Caco-2 (cell line): ENCODE measurements around the gene MOB2. TPM values are rescaled to one million over a fixed set of nuclear protein-coding genes. Genes with fewer than 3 reads are reported as not detected.

Experiments
- BruUV-seq: library from RNA; stranded (reverse); fragments of 400-500 nt; replicated peaks from 2 replicates; lab custom pipeline; 2021; lab: Mats Ljungman, UMichigan
- CTCF ChIA-PET: fragments of 300-600 bp; sonication (Branson Sonifier 250); formaldehyde crosslinking; loops from one replicate; lab custom pipeline; 2022; ENCODE audit warnings: antibody characterized with exemption; lab: Charles Lee
- POLR2A ChIA-PET: fragments of 300-600 bp; sonication (Branson Sonifier 250); formaldehyde crosslinking; loops from one replicate; lab custom pipeline; 2022; ENCODE audit warnings: antibody characterized with exemption; lab: Charles Lee
- DNase-seq, 2 experiments: peaks; one replicate each; pipeline versions ENCODE4 v3.0.0 to v3.0.0-alpha.2; 2020 to 2022
- H3K27me3 ChIP-seq: replicated peaks from 2 replicates; pipeline ENCODE4 v1.6.0; 2011; ENCODE audit warnings: low read length; ENCODE audit not compliant: control insufficient read depth, insufficient read depth
- H3K36me3 ChIP-seq: 2 replicates; pipeline ENCODE4 v1.5.1; 2011; ENCODE audit warnings: low read length; ENCODE audit not compliant: control insufficient read depth, insufficient read depth
- H3K4me1 ChIP-seq: fragments of 250-450 bp; sonication (Bioruptor Pico); 2 replicates; pipeline ENCODE4 v1.5.1; 2020; ENCODE audit warnings: mild to moderate bottlenecking
- H3K4me3 ChIP-seq: 2 replicates; pipeline ENCODE4 v1.5.1; 2011; ENCODE audit warnings: low read depth, mild to moderate bottlenecking, control low read depth, low read length
- H3K9me3 ChIP-seq: fragments of 250-450 bp; sonication (Bioruptor Pico); 2 replicates; pipeline ENCODE4 v1.5.1; 2020; ENCODE audit warnings: mild to moderate bottlenecking, moderate library complexity
- H3K27ac Mint-ChIP-seq: one replicate; pipeline ENCODE4 v1.8.0; 2022; ENCODE audit warnings: mixed read lengths; ENCODE audit not compliant: unreplicated experiment
- H3K27me3 Mint-ChIP-seq: one replicate; pipeline ENCODE4 v1.8.0; 2022; ENCODE audit warnings: mixed read lengths; ENCODE audit not compliant: insufficient read depth, unreplicated experiment
- H3K36me3 Mint-ChIP-seq: one replicate; pipeline ENCODE4 v1.8.0; 2022; ENCODE audit warnings: mild to moderate bottlenecking, mixed read lengths; ENCODE audit not compliant: insufficient read depth, unreplicated experiment
- H3K4me1 Mint-ChIP-seq: one replicate; pipeline ENCODE4 v1.8.0; 2022; ENCODE audit warnings: low read depth, mixed read lengths; ENCODE audit not compliant: unreplicated experiment
- H3K4me3 Mint-ChIP-seq: one replicate; pipeline ENCODE4 v1.8.0; 2022; ENCODE audit warnings: mild to moderate bottlenecking, moderate library complexity, mixed read lengths; ENCODE audit not compliant: unreplicated experiment
- H3K9me3 Mint-ChIP-seq: one replicate; pipeline ENCODE4 v1.8.0; 2022; ENCODE audit warnings: mixed read lengths; ENCODE audit not compliant: unreplicated experiment
- CTCF ChIP-seq, 2 experiments: fragments of 200-600 bp in 1 of 2; IDR thresholded peaks; 1 replicate in 1 of 2; 2 replicates in 1 of 2; pipeline versions ENCODE4 v1.5.1 to v1.8.0; 2011 to 2022; ENCODE audit warnings: antibody characterized with exemption in 1 of 2, control low read depth in 1 of 2, inconsistent platforms in 1 of 2, low read depth in 1 of 2, low read length in 1 of 2, mild to moderate bottlenecking in 1 of 2, moderate library complexity in 1 of 2; ENCODE audit not compliant: insufficient read depth in 1 of 2, severe bottlenecking in 1 of 2, unreplicated experiment in 1 of 2
- intact Hi-C: fragments of 100-400 bp; cut with micrococcal nuclease; formaldehyde crosslinking; loops from one replicate; pipeline ENCODE4 v1.10.0; 2022; ENCODE audit not compliant: unreplicated experiment
- total RNA-seq: library from RNA; stranded (reverse); gene quantifications from 2 replicates; pipeline ENCODE4 v1.2.3, GENCODE V29; 2022

The MOB2 gene
- total RNA-seq, 1 experiment from 2014 or later, result 32.7 TPM

DNA sequence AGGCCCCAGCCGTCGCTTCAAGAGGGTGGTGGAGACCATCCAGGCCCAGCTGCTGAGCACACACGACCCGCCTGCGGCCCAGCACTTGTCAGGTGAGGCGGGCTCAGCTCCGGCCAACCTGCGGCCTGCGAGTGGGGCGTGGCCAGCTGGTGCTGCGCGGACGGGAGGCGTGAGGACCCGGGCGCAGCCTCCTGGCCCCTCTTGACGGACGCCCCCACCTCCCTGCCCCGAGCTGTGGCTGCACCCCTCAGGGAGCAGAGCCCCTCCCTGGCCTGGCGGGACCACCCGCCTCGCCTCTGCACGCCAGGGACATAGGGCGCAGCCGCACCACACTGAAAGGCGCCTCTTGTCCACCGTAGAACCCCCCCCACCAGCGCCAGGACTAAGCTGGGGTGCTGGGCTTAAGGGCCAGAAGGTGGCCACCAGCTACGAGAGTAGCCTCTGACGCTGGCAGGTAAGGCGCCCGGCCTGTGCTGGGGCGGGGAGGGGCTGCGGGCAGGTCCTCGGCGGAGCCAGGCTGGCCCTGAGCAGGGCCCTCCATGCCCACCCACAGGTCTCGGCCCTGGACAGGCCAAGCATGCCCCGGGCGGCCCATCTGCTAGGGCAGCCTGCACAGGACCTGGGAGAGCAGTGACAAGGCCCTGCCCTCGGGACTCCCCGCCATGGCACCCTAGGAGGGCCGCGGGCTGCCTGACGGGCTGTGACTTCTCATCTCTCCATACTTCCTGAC lies 29.8 kb downstream of the MOB2 start:
- DNase-seq, result no peak
- intact Hi-C loops, result no loop called here
- Histone ChIP-seq H3K4me1 (no peaks in the 10 kb centered on the region), H3K27me3 (no peaks in the 10 kb centered on the region), H3K9me3 (no peaks in the 10 kb centered on the region), H3K4me3 (no peak overlapping the region), H3K36me3 (no peaks in the 10 kb centered on the region)
- no peaks in the 10 kb centered on the region for H3K27me3 Mint-ChIP-seq
- ChIA-PET POLR2A (no interaction called here), CTCF (no interaction called here)
- TF ChIP-seq CTCF (IDR thresholded peaks at IDR 0.05; ENCODE audit: insufficient read depth in 1 of 2, low read depth in 1 of 2, low read length in 1 of 2, severe bottlenecking in 1 of 2, unreplicated experiment in 1 of 2), result no peak
- no peak overlapping the region for H3K4me3 Mint-ChIP-seq
- H3K36me3 Mint-ChIP-seq, result peaks cover 20% of the 10 kb centered on the region
- BruUV-seq, result no TSS peak
- H3K4me1 Mint-ChIP-seq, result no peaks in the 10 kb centered on the region
- no peaks in the 10 kb centered on the region for H3K9me3 Mint-ChIP-seq
- H3K27ac Mint-ChIP-seq, result no peak overlapping the region

DNA sequence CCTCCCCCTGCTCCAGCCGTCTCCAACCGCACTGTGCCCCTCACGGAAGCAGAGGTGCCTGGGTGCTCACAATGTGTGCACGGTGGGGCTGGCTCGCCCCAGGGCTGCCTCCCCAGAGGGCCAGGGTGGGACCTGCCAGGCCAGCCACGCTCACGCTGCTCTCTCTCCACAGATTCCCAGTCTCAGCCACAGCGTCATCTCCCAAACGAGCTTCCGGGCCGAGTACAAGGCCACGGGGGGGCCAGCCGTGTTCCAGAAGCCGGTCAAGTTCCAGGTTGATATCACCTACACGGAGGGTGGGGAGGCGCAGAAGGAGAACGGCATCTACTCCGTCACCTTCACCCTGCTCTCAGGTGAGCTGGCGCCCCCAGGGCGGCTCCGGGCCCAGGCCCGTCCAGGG lies 30.4 kb downstream of the MOB2 start:
- Histone ChIP-seq H3K4me3 (no peak overlapping the region), H3K27me3 (no peaks in the 10 kb centered on the region), H3K36me3 (no peaks in the 10 kb centered on the region), H3K4me1 (no peaks in the 10 kb centered on the region), H3K9me3 (no peaks in the 10 kb centered on the region)
- no peak for TF ChIP-seq CTCF (IDR thresholded peaks at IDR 0.05; ENCODE audit: insufficient read depth in 1 of 2, low read depth in 1 of 2, low read length in 1 of 2, severe bottlenecking in 1 of 2, unreplicated experiment in 1 of 2)
- Mint-ChIP-seq H3K27ac (no peak overlapping the region), H3K9me3 (no peaks in the 10 kb centered on the region), H3K4me1 (no peaks in the 10 kb centered on the region), H3K4me3 (no peak overlapping the region), H3K36me3 (peaks cover 16% of the 10 kb centered on the region), H3K27me3 (no peaks in the 10 kb centered on the region)
- ChIA-PET POLR2A (no interaction called here), CTCF (no interaction called here)
- BruUV-seq, result no TSS peak
- no peak for DNase-seq
- intact Hi-C loops, result no loop called here

- Histone ChIP-seq H3K4me1 (no peaks in the 10 kb centered on the region), H3K4me3 (no peak overlapping the region), H3K27me3 (no peaks in the 10 kb centered on the region), H3K9me3 (no peaks in the 10 kb centered on the region), H3K36me3 (no peaks in the 10 kb centered on the region)
- Mint-ChIP-seq H3K27me3 (no peaks in the 10 kb centered on the region), H3K4me1 (no peaks in the 10 kb centered on the region), H3K4me3 (no peak overlapping the region), H3K9me3 (no peaks in the 10 kb centered on the region), H3K36me3 (peaks cover 16% of the 10 kb centered on the region), H3K27ac (no peak overlapping the region)
- no peak for DNase-seq
- ChIA-PET POLR2A (no interaction called here), CTCF (no interaction called here)
- no peak for TF ChIP-seq CTCF (IDR thresholded peaks at IDR 0.05; ENCODE audit: insufficient read depth in 1 of 2, low read depth in 1 of 2, low read length in 1 of 2, severe bottlenecking in 1 of 2, unreplicated experiment in 1 of 2)
- BruUV-seq, result no TSS peak
- intact Hi-C loops, result no loop called here
Observed at GRCh38 chr11:1455763-1456060, 30.9 kb downstream of the MOB2 start.
